Stimulated activated CD4-positive, alpha-beta T cell treated with anti-CD3 and anti-CD28 coated beads, Interleukin-15, amount 100 ng/mL, for 24 hours (primary cell): ENCODE measurements around the gene MICU1.
"Not testable (repeated sequence)": the region's sequence is repeated elsewhere in the genome, so short reads cannot be mapped to it uniquely, and the experiment has no call there.

Experiments used
- DNase-seq: peaks from one replicate; pipeline ENCODE4 v3.0.0-alpha.2; 2020

MICU1 gene

DNA sequence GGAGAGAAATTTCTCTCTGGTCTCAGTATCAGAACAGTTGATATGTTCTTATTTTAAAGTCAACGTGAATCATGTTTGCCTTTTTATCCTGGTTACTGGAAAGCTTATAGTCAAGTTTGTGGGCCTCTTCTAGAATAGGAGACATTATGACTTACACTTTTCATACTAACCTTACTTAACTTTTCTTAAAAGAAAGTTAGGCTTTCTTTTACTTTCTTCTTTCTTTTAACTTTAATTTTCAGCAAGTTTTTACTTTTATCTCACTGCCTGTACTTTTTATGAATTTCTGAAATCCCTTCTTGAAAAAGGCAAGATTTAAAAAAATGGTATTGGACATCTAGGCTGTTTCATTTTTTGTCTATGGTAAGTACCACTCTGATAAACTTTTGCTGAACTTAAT, 195.9 kb downstream of the MICU1 start:
- no peak for DNase-seq

DNA sequence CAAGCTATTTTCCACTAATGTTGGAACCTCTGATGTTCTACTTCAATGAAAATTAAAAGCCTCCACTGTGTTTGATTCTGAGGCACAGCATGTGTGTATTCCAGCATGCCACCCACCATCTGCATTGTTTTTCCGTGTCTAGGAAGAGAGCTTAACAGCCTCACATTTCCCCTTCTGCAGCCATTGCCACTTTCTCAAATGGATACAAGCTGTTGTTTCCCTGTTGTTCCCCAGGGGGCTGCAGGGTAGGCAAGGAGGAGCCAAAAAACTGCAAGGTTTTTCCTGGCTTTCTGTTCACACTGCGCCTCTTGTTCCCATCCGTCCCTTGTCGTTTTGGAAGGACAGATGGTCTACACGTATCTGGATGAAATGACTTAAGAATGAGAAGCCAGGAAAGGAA, 198.9 kb downstream of the MICU1 start:
- DNase-seq, result no peak

GRCh38 chr10:72425133-72425532, 200.7 kb downstream of the MICU1 start:
- no peak for DNase-seq

DNA sequence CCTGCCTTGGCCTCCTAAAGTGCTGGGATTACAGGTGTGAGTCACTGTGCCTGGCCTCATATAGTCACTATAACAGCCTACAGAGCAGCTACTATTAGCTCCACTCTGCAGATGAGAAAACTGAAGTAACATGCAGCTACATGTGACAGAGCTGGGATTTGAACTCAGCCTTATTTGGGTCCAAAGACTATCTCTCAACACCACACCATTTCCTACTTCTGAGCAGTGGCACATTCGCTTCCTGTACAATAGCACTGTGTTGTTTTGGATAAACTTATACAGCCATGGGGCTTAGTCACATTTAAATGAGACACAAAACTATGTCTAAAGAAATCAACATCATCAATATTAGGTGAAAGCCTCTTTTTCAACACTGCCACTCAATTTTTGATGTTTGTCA, 201.3 kb downstream of the MICU1 start:
- no peak for DNase-seq

GRCh38 chr10:72423426-72423825, 202.5 kb downstream of the MICU1 start:
- DNase-seq, result no peak

DNA sequence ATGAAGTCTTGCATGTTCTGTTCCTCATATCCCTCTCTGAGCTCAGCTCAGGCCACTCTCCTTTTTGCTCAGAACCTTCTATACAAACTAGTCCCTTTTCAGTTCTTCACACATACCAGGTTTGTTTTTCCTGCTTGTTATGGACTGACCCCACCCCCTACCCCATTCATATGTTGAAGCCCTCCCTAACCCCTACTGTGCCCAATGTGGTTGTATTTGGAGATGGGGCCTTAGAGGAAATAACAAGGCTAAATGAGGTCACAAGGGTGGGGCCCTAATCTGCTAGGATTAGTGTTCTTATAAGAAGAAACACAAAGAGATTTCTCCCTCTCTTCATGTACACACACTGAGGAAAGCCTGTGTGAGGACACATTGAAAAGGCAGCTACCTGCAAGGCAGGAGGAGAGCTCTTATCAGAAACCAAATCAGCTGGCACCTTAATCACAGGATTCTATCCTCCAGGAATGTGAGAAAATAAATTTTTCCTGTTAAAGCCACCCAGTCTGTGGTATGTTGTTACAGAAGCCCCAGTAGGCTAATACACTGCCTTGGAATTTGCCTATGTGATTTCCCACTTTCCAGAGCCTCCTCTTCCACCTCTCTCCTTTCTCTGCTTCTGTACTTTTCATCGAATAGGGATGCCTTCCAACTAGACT, 203.9 kb downstream of the MICU1 start:
- DNase-seq, result no peak

- DNase-seq, result no peak
Measured at GRCh38 chr10:72419241-72419640, 206.6 kb downstream of the MICU1 start.

DNA sequence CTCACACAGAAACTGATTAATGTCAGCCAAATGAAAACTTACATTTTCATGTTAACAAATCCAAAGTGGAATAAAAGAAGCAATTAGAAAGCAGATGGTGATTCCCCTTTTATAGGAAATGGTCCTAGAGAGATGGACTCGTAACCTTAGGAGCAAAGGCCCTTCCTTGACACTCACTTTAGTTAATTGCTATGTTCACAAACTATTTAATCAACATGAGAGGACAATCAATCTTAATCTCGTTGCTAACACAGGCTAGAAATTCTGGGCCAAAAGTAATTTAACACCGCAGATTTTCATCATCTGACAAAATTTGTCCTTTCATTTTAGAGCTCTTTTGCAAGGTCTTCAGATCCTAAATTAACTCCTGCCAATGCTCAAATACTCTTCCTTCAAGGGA, 207.2 kb downstream of the MICU1 start:
- DNase-seq, result no peak

- no peak for DNase-seq
Measured at GRCh38 chr10:72417971-72418370, 207.9 kb downstream of the MICU1 start.

DNA sequence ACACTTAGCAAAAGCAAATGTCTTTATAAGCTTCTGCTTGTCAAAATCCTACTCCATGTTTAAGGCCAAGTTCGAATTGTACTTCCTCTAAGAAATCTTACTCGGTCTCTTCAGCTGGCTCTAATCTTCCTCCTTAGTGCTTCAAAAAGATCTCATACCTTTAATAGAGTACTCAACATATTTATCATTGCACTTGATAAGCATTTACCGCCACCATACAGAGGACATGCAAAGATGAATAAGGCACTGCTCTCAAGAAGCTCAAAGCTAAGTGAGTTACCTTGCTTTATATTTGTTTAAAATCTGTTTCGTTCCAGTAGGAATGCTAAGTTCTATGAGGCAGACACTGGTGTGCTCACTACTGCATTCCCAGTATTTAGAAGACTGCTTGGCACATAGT, 209.2 kb downstream of the MICU1 start:
- no peak for DNase-seq

DNA sequence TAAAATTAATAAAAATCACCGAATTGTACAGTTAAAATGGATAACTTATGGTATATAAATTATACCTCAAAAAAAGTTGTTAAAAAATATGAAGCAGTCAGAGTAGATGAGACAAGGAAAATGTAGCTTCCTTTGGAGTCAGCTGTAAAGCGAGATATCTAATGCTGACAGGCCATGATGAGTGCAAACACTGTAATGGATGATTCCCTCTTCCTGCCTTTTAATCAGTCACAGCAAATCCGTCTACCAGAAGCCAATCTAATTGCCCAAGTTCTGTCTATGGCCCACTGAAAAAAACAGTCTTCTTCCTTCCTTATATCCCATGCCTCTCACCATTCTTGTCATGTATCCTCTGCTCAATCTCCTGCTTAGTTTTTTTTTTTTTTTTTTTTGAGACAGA, 211.2 kb downstream of the MICU1 start:
- no peak for DNase-seq

GRCh38 chr10:72409167-72409566, 216.7 kb downstream of the MICU1 start:
- DNase-seq, result no peak

DNA sequence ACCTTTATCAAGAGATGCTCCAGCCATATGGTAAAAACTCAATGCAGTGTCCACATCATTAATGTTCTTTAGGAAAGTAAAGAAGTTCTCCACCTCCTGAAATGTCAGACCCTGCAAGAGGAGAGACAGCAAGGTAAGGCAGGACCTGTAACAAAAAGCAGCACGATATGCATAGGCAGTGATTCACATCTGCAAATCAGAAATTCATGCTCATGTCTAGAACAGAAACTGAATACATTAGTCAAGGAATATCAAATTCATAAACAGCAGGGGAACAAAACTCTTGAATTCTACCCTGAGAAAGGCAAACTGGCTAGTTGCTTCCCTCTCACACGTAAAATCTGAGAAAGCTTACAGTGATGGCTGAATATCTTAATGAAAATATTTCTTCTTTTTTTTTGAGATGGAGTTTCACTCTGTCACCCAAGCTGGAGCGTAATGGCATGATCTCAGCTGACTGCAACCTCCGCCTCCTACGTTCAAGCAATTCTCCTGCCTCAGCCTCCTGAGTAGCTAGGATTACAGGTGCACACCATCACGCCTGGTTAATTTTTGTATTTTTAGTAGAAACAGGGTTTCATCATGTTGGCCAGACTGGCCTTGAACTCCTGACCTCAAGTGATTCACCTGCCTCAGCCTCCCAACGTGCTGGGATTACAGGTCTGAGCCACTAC, 217.8 kb downstream of the MICU1 start:
- DNase-seq, result no peak

DNA sequence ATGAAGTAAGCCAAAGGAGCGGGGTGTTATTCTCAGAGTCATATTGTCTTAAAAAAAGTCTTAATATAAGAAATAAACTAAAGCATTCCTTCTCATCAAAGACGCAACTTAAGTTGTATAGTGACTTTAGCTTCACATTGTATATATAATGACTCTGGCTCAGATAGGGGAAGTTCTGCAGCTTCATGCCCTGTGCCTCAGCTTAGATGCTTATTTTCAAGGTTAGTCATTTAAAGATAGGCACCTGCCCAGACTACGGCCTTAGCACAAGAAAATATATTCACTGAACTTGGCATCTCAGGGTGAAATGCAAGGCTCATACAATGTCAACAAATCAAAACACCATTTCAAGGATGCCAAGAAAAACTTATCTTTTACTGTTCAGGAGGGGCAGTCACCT, 218.4 kb downstream of the MICU1 start:
- DNase-seq, result no peak

- not testable (repeated sequence) for DNase-seq
Measured at GRCh38 chr10:72395581-72395980, 230.3 kb downstream of the MICU1 start.

GRCh38 chr10:72392571-72392970, 233.3 kb downstream of the MICU1 start:
- no peak for DNase-seq

DNA sequence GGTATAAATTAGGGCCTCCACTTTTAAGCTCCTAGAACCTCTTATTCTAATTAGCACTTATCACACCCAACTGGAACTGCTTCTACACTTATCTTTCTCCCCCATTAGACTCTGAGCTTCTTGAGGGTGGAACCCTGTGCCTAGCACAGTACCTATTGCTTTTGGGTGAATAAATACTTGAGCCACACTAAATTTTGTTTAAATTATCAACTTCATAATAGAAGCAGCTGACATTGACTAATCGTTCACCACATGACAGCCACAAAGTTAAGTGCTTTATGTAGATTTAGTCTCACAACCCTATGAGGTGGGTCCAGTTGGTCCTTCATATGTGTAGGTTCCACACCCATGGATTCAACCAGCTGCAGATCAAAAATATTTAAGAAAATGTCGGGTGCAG, 235.1 kb downstream of the MICU1 start:
- no peak for DNase-seq

- no peak for DNase-seq
Measured at GRCh38 chr10:72389716-72390115, 236.2 kb downstream of the MICU1 start.

DNA sequence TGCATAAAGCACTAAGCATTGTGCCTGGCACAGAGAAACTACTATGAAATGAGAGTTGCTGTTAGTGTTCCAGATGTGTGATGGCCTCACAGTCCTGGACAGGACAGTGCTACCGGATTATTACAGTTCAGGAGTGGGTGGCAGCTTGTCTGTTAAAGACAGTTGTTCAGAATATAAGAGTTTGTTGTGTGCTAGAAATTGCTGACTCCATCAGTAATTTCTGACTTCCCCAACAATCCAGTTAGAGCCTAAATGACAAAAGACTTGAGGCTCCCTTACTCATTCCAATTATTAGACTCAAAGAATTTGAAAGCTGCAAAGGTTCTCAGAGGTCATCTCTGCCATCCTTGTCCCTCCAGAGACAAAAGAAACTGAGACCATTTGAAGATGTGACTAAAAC, 236.9 kb downstream of the MICU1 start:
- no peak for DNase-seq

DNA sequence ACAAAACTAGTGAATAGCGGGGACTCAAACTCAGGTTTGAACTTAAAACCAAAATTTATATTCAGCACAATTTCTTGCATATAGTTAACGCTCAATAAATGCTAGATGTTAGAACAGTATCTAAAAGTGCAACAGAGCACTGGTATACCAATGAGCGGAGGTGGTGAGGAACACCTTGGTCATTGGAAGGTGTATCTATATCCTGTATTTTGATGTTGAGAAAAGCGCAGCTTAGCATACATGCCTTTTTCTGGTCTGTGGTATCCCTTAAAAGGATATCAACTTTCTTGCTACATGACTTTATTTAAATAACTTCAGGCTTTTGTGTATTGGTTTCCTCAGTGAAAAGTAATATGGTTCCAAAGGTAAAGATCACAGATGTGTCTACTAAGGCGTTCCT, 237.8 kb downstream of the MICU1 start:
- DNase-seq, result no peak

DNA sequence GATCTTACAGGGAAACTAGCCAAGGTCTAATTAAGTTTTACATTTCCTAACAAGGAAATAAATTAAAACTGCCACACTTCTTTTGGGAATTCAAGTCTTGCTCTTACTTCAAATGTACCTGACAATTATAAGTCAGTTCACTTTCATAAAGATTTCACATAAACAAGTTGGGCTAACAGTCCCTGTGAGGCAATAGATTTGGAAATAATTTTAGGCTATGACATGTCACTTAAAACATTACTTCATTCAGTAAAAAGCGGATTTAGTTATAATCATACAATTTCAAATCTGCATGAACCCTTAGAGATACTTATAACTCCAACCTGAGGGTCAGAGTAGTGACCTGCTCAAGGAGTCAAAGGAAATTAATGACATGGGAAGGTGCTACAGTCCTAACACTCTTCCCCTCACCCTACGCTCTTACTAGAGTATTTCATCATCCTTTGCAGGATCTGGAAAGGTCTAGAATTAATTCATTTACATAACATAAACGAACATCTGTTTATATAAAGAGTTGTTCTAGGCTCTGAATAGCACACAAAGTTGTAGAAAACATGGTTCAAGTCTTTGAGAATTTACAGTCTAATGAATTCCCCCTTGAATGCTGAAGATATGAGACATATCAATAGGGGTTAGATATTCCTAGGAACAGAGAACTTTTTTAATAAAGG, 238.8 kb downstream of the MICU1 start:
- no peak for DNase-seq

GRCh38 chr10:72385724-72386123, 240.2 kb downstream of the MICU1 start:
- no peak for DNase-seq

DNA sequence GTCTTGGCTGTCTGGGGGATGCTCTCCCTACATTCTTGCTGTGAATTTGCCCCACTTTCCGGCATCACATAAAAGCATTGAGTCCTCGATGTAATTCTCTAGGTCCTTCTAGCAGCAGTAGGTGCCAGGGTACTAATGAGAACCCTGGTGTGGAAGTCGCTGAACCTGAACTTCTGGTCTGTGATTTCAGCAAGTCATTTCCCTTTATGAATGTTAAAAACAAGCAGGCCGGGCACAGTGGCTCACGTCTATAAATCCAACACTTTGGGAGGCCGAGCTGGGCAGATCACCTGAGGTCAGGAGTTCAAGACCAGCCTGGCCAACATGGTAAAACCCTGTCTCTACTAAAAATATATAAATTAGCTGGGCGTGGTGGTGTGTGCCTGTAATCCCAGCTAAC, 240.9 kb downstream of the MICU1 start:
- not testable (repeated sequence) for DNase-seq

GRCh38 chr10:72379776-72380175, 246.1 kb downstream of the MICU1 start:
- DNase-seq, result no peak

DNA sequence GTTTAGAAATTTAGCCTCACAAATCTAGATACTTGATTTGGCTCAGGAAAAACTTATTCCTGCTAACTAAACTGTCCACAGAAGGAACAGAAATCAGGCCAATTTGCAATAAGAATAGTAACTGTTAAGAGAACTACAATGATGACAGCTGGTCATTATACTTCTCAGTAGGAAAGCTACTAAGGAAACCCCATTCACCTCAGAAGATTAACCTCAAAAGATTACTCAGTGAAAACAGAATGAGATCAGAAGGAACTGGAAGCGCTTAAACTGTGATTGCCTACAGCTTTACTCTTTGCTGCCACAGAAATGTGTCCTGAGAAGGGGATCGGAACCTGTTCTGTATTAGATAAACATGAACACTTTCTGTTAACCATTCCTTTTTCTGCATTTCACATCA, 246.8 kb downstream of the MICU1 start:
- DNase-seq, result no peak
